Muscle layer of colon (tissue), 2 donors: ENCODE data around the gene NLRP1.

Source experiments
- H3K27ac ChIP-seq: one replicate; pipeline ENCODE4 v1.7.0; 2013; ENCODE audit warnings: low read depth, mild to moderate bottlenecking, low read length, moderate library complexity
- H3K27me3 ChIP-seq, 2 donors: one replicate each; pipeline ENCODE4 v1.7.0; 2013; ENCODE audit warnings: low read length in 2 of 2, mild to moderate bottlenecking in 2 of 2; ENCODE audit not compliant: insufficient read depth in 2 of 2, control insufficient read depth in 1 of 2
- H3K36me3 ChIP-seq: one replicate; pipeline ENCODE4 v1.7.0; 2013; ENCODE audit warnings: mild to moderate bottlenecking, low read length; ENCODE audit not compliant: insufficient read depth
- H3K4me1 ChIP-seq: one replicate; pipeline ENCODE4 v1.7.0; 2013; ENCODE audit warnings: mild to moderate bottlenecking, low read length; ENCODE audit not compliant: insufficient read depth
- H3K4me3 ChIP-seq, 2 donors: one replicate each; pipeline ENCODE4 v1.7.0; 2013; ENCODE audit warnings: low read length in 2 of 2, low read depth in 1 of 2, mild to moderate bottlenecking in 1 of 2, moderate library complexity in 1 of 2
- H3K9ac ChIP-seq: one replicate; pipeline ENCODE4 v1.7.0; 2013; ENCODE audit warnings: low read length
- H3K9me3 ChIP-seq: one replicate; pipeline ENCODE4 v1.7.0; 2013; ENCODE audit warnings: mild to moderate bottlenecking, low read length
- donor health status: abdominal sarcoma.
- donor health status: Adenocarcinoma of cecum.

The NLRP1 gene

GRCh38 chr17:5530265-5531084 is 53.8 kb downstream of the NLRP1 start:
- Histone ChIP-seq H3K4me1 (peaks cover 7% of the 10 kb centered on the region), H3K4me3 (no peak overlapping the region), H3K36me3 (peaks cover 9% of the 10 kb centered on the region), H3K9me3 (no peaks in the 10 kb centered on the region), H3K9ac (no peak overlapping the region), H3K27ac (no peak overlapping the region), H3K27me3 (no peaks in the 10 kb centered on the region)

GRCh38 chr17:5527601-5528250 is 56.6 kb downstream of the NLRP1 start:
- Histone ChIP-seq H3K4me1 (peaks cover 7% of the 10 kb centered on the region), H3K4me3 (no peak overlapping the region), H3K9me3 (no peaks in the 10 kb centered on the region), H3K36me3 (peaks cover 5% of the 10 kb centered on the region), H3K9ac (no peak overlapping the region), H3K27me3 (no peaks in the 10 kb centered on the region), H3K27ac (no peak overlapping the region)

- H3K4me3 ChIP-seq: no peak overlapping the region
- no peaks in the 10 kb centered on the region for H3K27me3 ChIP-seq
- H3K9ac ChIP-seq: no peak overlapping the region
- no peaks in the 10 kb centered on the region for H3K9me3 ChIP-seq
- peak overlapping the region; percentile 49 for H3K27ac ChIP-seq
- H3K36me3 ChIP-seq: peaks cover 5% of the 10 kb centered on the region
- peaks cover 7% of the 10 kb centered on the region for H3K4me1 ChIP-seq
These were observed 57.3 kb downstream of the NLRP1 start for GRCh38 chr17:5526821-5527598.

GRCh38 chr17:5523249-5523648 is 61.1 kb downstream of the NLRP1 start:
- Histone ChIP-seq H3K27me3 (no peaks in the 10 kb centered on the region), H3K9ac (no peak overlapping the region), H3K36me3 (no peaks in the 10 kb centered on the region), H3K9me3 (no peaks in the 10 kb centered on the region), H3K4me3 (no peak overlapping the region), H3K27ac (no peak overlapping the region), H3K4me1 (peaks cover 7% of the 10 kb centered on the region)

GRCh38 chr17:5522476-5522875 is 61.8 kb downstream of the NLRP1 start:
- H3K9me3 ChIP-seq: no peaks in the 10 kb centered on the region
- H3K36me3 ChIP-seq: no peaks in the 10 kb centered on the region
- H3K4me3 ChIP-seq: no peak overlapping the region
- no peak overlapping the region for H3K9ac ChIP-seq
- no peaks in the 10 kb centered on the region for H3K27me3 ChIP-seq
- H3K4me1 ChIP-seq: peaks cover 7% of the 10 kb centered on the region
- H3K27ac ChIP-seq: no peak overlapping the region

- H3K4me1 ChIP-seq: no peaks in the 10 kb centered on the region
- H3K36me3 ChIP-seq: no peaks in the 10 kb centered on the region
- H3K4me3 ChIP-seq: no peak overlapping the region
- H3K27me3 ChIP-seq: no peaks in the 10 kb centered on the region
- no peaks in the 10 kb centered on the region for H3K9me3 ChIP-seq
- H3K9ac ChIP-seq: no peak overlapping the region
- no peak overlapping the region for H3K27ac ChIP-seq
These were observed 68.1 kb downstream of the NLRP1 start for GRCh38 chr17:5516060-5516792.

- no peak overlapping the region for H3K27ac ChIP-seq
These were observed 69.3 kb downstream of the NLRP1 start for GRCh38 chr17:5514976-5515375.

GRCh38 chr17:5513628-5514027 is 70.7 kb downstream of the NLRP1 start:
- H3K9ac ChIP-seq: no peak overlapping the region
- no peaks in the 10 kb centered on the region for H3K9me3 ChIP-seq
- no peaks in the 10 kb centered on the region for H3K36me3 ChIP-seq
- H3K27me3 ChIP-seq: no peaks in the 10 kb centered on the region
- H3K4me3 ChIP-seq: no peak overlapping the region
- no peaks in the 10 kb centered on the region for H3K4me1 ChIP-seq
- H3K27ac ChIP-seq: no peak overlapping the region

More at GRCh38 chr17:5514976-5515375, 69.3 kb downstream of the NLRP1 start:
- H3K9me3 ChIP-seq: no peaks in the 10 kb centered on the region
- H3K4me3 ChIP-seq: no peak overlapping the region
- H3K36me3 ChIP-seq: no peaks in the 10 kb centered on the region
- no peak overlapping the region for H3K9ac ChIP-seq
- no peaks in the 10 kb centered on the region for H3K27me3 ChIP-seq
- H3K4me1 ChIP-seq: no peaks in the 10 kb centered on the region

GRCh38 chr17:5511401-5512225 is 72.7 kb downstream of the NLRP1 start:
- Histone ChIP-seq H3K27me3 (no peaks in the 10 kb centered on the region), H3K4me1 (no peaks in the 10 kb centered on the region), H3K36me3 (no peaks in the 10 kb centered on the region), H3K9ac (no peak overlapping the region), H3K4me3 (no peak overlapping the region), H3K27ac (no peak overlapping the region), H3K9me3 (no peaks in the 10 kb centered on the region)

- H3K4me3 ChIP-seq: no peak overlapping the region
- H3K36me3 ChIP-seq: no peaks in the 10 kb centered on the region
- H3K27me3 ChIP-seq: no peaks in the 10 kb centered on the region
- no peak overlapping the region for H3K27ac ChIP-seq
- H3K9me3 ChIP-seq: no peaks in the 10 kb centered on the region
- no peaks in the 10 kb centered on the region for H3K4me1 ChIP-seq
- H3K9ac ChIP-seq: no peak overlapping the region
These were observed 73.5 kb downstream of the NLRP1 start for GRCh38 chr17:5510771-5511170.
